ENCODE data around the gene CPOX.

- TF ChIP-seq KLF10 (tag by site-specific recombination; IDR thresholded peaks at IDR 0.05) = no peak
- no peak for TF ChIP-seq CTCF (tag by site-specific recombination; IDR thresholded peaks at IDR 0.05)
- no peak for TF ChIP-seq ZNF112 (tag by site-specific recombination; IDR thresholded peaks at IDR 0.05)
- no peak for TF ChIP-seq ZNF274 (IDR thresholded peaks at IDR 0.05; ENCODE audit: low read length)
- TF ChIP-seq ZNF274 (tag by site-specific recombination; IDR thresholded peaks at IDR 0.05; ENCODE audit: borderline replicate concordance) = no peak
- no peak for TF ChIP-seq YY1 (tag by site-specific recombination; IDR thresholded peaks at IDR 0.05)
- no peak for TF ChIP-seq TCF7L2 (IDR thresholded peaks at IDR 0.05; ENCODE audit: borderline replicate concordance, low read depth, low read length)
- TF ChIP-seq KLF16 (tag by site-specific recombination; IDR thresholded peaks at IDR 0.05) = no peak
- no peak for TF ChIP-seq REST (tag by site-specific recombination; IDR thresholded peaks at IDR 0.05)
- TF ChIP-seq ZNF48 (tag by site-specific recombination; IDR thresholded peaks at IDR 0.05) = no peak
- TF ChIP-seq ZNF610 (tag by site-specific recombination; IDR thresholded peaks at IDR 0.05; ENCODE audit: borderline replicate concordance) = no peak
- no peak for TF ChIP-seq ZNF488 (tag by site-specific recombination; IDR thresholded peaks at IDR 0.05)
- TF ChIP-seq ZSCAN5A (tag by site-specific recombination; IDR thresholded peaks at IDR 0.05) = no peak
Observed at GRCh38 chr3:98600412-98601095, 7.1 kb upstream of the CPOX start.

Measured in HEK293 (cell line).